H9 (cell line): ENCODE results near the gene CORO1C. TPM values are rescaled to one million over a fixed set of nuclear protein-coding genes. Genes with fewer than 3 reads are reported as not detected.

ENCODE experiments used
- DNase-seq: peaks from one replicate; pipeline ENCODE4 v3.0.0-alpha.2; 2017
- H2AFZ ChIP-seq: one replicate; pipeline ENCODE4 v1.6.1; 2013; ENCODE audit warnings: mild to moderate bottlenecking, low read length, control low read depth, moderate library complexity
- H2AK5ac ChIP-seq: 2 replicates; pipeline ENCODE4 v1.6.1; 2013; ENCODE audit warnings: low read length, control low read depth, mixed read lengths; ENCODE audit not compliant: insufficient read length
- H2BK120ac ChIP-seq: one replicate; pipeline ENCODE4 v1.6.1; 2013; ENCODE audit warnings: low read depth, mild to moderate bottlenecking, low read length, control low read depth, inconsistent platforms; ENCODE audit not compliant: poor library complexity, severe bottlenecking
- H2BK12ac ChIP-seq: 2 replicates; pipeline ENCODE4 v1.6.1; 2013; ENCODE audit warnings: low read length, control low read depth, mixed read lengths, low read depth; ENCODE audit not compliant: insufficient read length
- H2BK15ac ChIP-seq: 2 replicates; pipeline ENCODE4 v1.6.1; 2013; ENCODE audit warnings: low read depth, low read length, control low read depth
- H2BK20ac ChIP-seq: one replicate; pipeline ENCODE4 v1.6.1; 2013; ENCODE audit warnings: low read depth, mild to moderate bottlenecking, low read length, control low read depth, inconsistent platforms; ENCODE audit not compliant: poor library complexity, severe bottlenecking
- H2BK5ac ChIP-seq: 2 replicates; pipeline ENCODE4 v1.6.1; 2013; ENCODE audit warnings: low read length, control low read depth, mixed read lengths; ENCODE audit not compliant: insufficient read length
- H3K14ac ChIP-seq: 2 replicates; pipeline ENCODE4 v1.6.1; 2013; ENCODE audit warnings: low read length, control low read depth; ENCODE audit not compliant: insufficient read depth
- H3K18ac ChIP-seq: 2 replicates; pipeline ENCODE4 v1.6.1; 2013; ENCODE audit warnings: low read depth, mild to moderate bottlenecking, mixed read lengths, low read length, control low read depth; ENCODE audit not compliant: insufficient read length
- H3K23ac ChIP-seq: 2 replicates; pipeline ENCODE4 v1.6.1; 2013; ENCODE audit warnings: low read length, control low read depth, mixed read lengths, low read depth; ENCODE audit not compliant: insufficient read length
- H3K23me2 ChIP-seq: 2 replicates; pipeline ENCODE4 v1.6.1; 2013; ENCODE audit warnings: low read depth, mild to moderate bottlenecking, mixed read lengths, low read length, control low read depth; ENCODE audit not compliant: insufficient read length, poor library complexity, severe bottlenecking
- H3K27ac ChIP-seq: 2 replicates; pipeline ENCODE4 v1.5.1; 2013; ENCODE audit warnings: low read length, control low read depth, mixed read lengths, low read depth; ENCODE audit not compliant: insufficient read length
- H3K27me3 ChIP-seq: 2 replicates; pipeline ENCODE4 v1.6.1; 2013; ENCODE audit warnings: low read length, control low read depth, inconsistent platforms; ENCODE audit not compliant: insufficient read depth
- H3K4ac ChIP-seq: 2 replicates; pipeline ENCODE4 v1.6.1; 2013; ENCODE audit warnings: low read depth, mild to moderate bottlenecking, control low read depth, inconsistent platforms, low read length, moderate library complexity
- H3K4me1 ChIP-seq: 2 replicates; pipeline ENCODE4 v1.6.1; 2013; ENCODE audit warnings: low read length, control low read depth, inconsistent platforms; ENCODE audit not compliant: insufficient read depth
- H3K4me2 ChIP-seq: 2 replicates; pipeline ENCODE4 v1.6.1; 2013; ENCODE audit warnings: low read length, control low read depth, mixed read lengths; ENCODE audit not compliant: insufficient read length, insufficient read depth
- H3K56ac ChIP-seq: 2 replicates; pipeline ENCODE4 v1.6.1; 2013; ENCODE audit warnings: low read depth, mild to moderate bottlenecking, mixed read lengths, low read length, control low read depth; ENCODE audit not compliant: insufficient read length
- H3K79me1 ChIP-seq: 2 replicates; pipeline ENCODE4 v1.6.1; 2013; ENCODE audit warnings: low read depth, mild to moderate bottlenecking, moderate library complexity, low read length, control low read depth, inconsistent platforms; ENCODE audit not compliant: insufficient read depth, poor library complexity, severe bottlenecking
- H3K79me2 ChIP-seq: 2 replicates; pipeline ENCODE4 v1.6.1; 2013; ENCODE audit warnings: low read length, control low read depth, inconsistent platforms; ENCODE audit not compliant: insufficient read depth
- H3K9ac ChIP-seq: 2 replicates; pipeline ENCODE4 v1.6.1; 2013; ENCODE audit warnings: low read length, control low read depth, mixed read lengths; ENCODE audit not compliant: insufficient read length; ENCODE audit errors: extremely low read depth
- H3K9me3 ChIP-seq: one replicate; pipeline ENCODE4 v1.6.1; 2013; ENCODE audit warnings: low read depth, low read length, inconsistent platforms; ENCODE audit not compliant: control insufficient read depth
- H3T11ph ChIP-seq: one replicate; pipeline ENCODE4 v1.6.1; 2013; ENCODE audit warnings: mild to moderate bottlenecking, low read length, control low read depth, inconsistent platforms
- H4K20me1 ChIP-seq: one replicate; pipeline ENCODE4 v1.6.1; 2013; ENCODE audit not compliant: control insufficient read depth, insufficient read length, insufficient read depth
- H4K5ac ChIP-seq: 2 replicates; pipeline ENCODE4 v1.6.1; 2013; ENCODE audit warnings: low read depth, mild to moderate bottlenecking, mixed read lengths, low read length, control low read depth; ENCODE audit not compliant: insufficient read length
- H4K8ac ChIP-seq: replicated peaks from 2 replicates; pipeline ENCODE4 v1.6.1; 2013; ENCODE audit warnings: low read length, control low read depth, mixed read lengths, low read depth; ENCODE audit not compliant: insufficient read length
- H4K91ac ChIP-seq: 2 replicates; pipeline ENCODE4 v1.6.1; 2013; ENCODE audit warnings: low read depth, mild to moderate bottlenecking, moderate library complexity, mixed read lengths, low read length, control low read depth; ENCODE audit not compliant: insufficient read length
- H3K27ac Mint-ChIP-seq, 3 experiments: 2 replicates in 2 of 3; 3 replicates in 1 of 3; pipeline ENCODE4 v1.8.0; 2020 to 2021; ENCODE audit warnings: mixed read lengths in 3 of 3, mild to moderate bottlenecking in 1 of 3, moderate library complexity in 1 of 3
- H3K27me3 Mint-ChIP-seq: 2 replicates; pipeline ENCODE4 v1.8.0; 2021; ENCODE audit warnings: low read depth, mild to moderate bottlenecking, moderate library complexity, mixed read lengths
- H3K36me3 Mint-ChIP-seq, 3 experiments: 2 replicates in 2 of 3; 3 replicates in 1 of 3; pipeline ENCODE4 v1.8.0; 2020 to 2021; ENCODE audit warnings: low read depth in 3 of 3, mixed read lengths in 3 of 3; ENCODE audit not compliant: insufficient read depth in 1 of 3
- H3K4me1 Mint-ChIP-seq, 2 experiments: 2 replicates each; pipeline ENCODE4 v1.8.0; 2020; ENCODE audit warnings: mixed read lengths in 2 of 2
- H3K4me3 Mint-ChIP-seq, 2 experiments: 2 replicates in 1 of 2; 3 replicates in 1 of 2; pipeline ENCODE4 v1.8.0; 2020 to 2021; ENCODE audit warnings: mild to moderate bottlenecking in 2 of 2, mixed read lengths in 2 of 2, moderate library complexity in 1 of 2
- H3K9me3 Mint-ChIP-seq, 2 experiments: 2 replicates in 1 of 2; 3 replicates in 1 of 2; pipeline ENCODE4 v1.8.0; 2020; ENCODE audit warnings: mild to moderate bottlenecking in 2 of 2, mixed read lengths in 2 of 2, moderate library complexity in 1 of 2
- WGBS: extraction: QIAGEN DNeasy Blood & Tissue Kit; methylation state at CpG from one replicate; pipeline ENCODE4 v1.1.7; 2013; ENCODE audit warnings: missing lambda C conversion rate, low lambda C conversion rate, mixed read lengths; ENCODE audit not compliant: insufficient read length; ENCODE audit errors: extremely low coverage; 5-methylcytosine and 5-hydroxymethylcytosine counted together
- total RNA-seq: library from RNA; stranded (reverse); gene quantifications from 2 replicates; pipeline ENCODE4 v1.2.1, GENCODE V29; 2021
- TF ChIP-seq, protein P1 (sequence below): fragments of 200-600 bp; sonication (generic); conservative IDR thresholded peaks from 3 replicates; pipeline ENCODE4 v1.8.0; 2021; ENCODE audit warnings: antibody characterized with exemption, mild to moderate bottlenecking

Gene CORO1C
- total RNA-seq, 1 experiment from 2014 or later, result 154 TPM

DNA sequence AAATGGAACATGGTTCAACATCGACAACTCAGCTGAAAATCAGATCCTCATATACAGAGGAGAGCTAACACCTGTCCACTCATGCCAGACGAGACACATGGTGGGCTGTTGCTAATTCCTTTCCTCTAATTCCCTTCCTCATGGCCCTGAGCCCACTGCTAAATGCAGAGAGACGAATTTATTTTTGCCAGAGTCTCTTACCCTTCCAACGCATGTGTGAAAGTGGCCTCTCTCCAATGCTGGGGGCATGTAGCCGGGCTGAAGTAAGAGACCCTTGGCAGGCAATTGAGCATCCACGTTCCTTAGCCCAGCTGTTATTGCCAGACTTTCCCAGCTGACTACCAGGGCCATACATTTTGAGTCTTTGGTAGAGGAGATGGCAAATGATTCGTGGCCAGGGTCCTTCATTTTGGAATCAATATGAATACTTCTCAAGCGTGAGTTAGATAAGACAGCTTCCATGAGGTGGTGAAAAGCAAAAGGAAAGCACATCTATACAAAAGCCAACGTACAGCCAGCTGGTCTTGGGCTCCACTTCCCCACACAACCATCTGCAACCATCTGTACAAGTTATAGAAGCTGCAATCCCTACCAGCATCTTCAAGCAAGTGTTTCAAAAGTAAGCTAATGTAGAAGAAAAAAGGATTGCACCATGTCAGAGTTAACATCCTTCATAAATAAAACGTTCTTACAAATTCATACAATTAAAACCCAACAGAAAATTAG lies 28.6 kb downstream of the CORO1C start:
- no peak overlapping the region for H3K23ac ChIP-seq
- TF ChIP-seq, protein P1, sequence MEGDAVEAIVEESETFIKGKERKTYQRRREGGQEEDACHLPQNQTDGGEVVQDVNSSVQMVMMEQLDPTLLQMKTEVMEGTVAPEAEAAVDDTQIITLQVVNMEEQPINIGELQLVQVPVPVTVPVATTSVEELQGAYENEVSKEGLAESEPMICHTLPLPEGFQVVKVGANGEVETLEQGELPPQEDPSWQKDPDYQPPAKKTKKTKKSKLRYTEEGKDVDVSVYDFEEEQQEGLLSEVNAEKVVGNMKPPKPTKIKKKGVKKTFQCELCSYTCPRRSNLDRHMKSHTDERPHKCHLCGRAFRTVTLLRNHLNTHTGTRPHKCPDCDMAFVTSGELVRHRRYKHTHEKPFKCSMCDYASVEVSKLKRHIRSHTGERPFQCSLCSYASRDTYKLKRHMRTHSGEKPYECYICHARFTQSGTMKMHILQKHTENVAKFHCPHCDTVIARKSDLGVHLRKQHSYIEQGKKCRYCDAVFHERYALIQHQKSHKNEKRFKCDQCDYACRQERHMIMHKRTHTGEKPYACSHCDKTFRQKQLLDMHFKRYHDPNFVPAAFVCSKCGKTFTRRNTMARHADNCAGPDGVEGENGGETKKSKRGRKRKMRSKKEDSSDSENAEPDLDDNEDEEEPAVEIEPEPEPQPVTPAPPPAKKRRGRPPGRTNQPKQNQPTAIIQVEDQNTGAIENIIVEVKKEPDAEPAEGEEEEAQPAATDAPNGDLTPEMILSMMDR, result no peak
- H2BK5ac ChIP-seq, result no peak overlapping the region
- Mint-ChIP-seq H3K27ac (peak overlapping the region; percentile 7 to 77 (median 25); a peak in 3 of 7 replicates), H3K27me3 (no peaks in the 10 kb centered on the region), H3K9me3 (no peaks in the 10 kb centered on the region), H3K36me3 (peaks cover 14 to 34% (median 27%) of the 10 kb centered on the region in 3 experiments), H3K4me1 (peaks cover 29 to 35% of the 10 kb centered on the region in 2 experiments), H3K4me3 (no peak overlapping the region)
- H4K20me1 ChIP-seq, result peaks cover 2% of the 10 kb centered on the region
- H2AFZ ChIP-seq, result no peak overlapping the region
- H3K18ac ChIP-seq, result no peak overlapping the region
- peaks cover 4% of the 10 kb centered on the region for H3K79me1 ChIP-seq
- no CpG with 5 or more reads among the region's 10 CpGs for WGBS
- H2BK12ac ChIP-seq, result no peak overlapping the region
- H4K8ac ChIP-seq, result no peak overlapping the region
- H3K79me2 ChIP-seq, result peaks cover 4% of the 10 kb centered on the region; the same call in 1 of the 2 replicates
- H2AK5ac ChIP-seq, result no peak overlapping the region
- no peak overlapping the region for H3K27ac ChIP-seq
- H3K56ac ChIP-seq, result no peak overlapping the region
- H3T11ph ChIP-seq, result no peak overlapping the region
- H4K91ac ChIP-seq, result no peak overlapping the region
- DNase-seq, result no peak
- H3K23me2 ChIP-seq, result no peaks in the 10 kb centered on the region
- no peak overlapping the region for H2BK20ac ChIP-seq
- H3K9ac ChIP-seq, result no peak overlapping the region
- no peaks in the 10 kb centered on the region for H3K9me3 ChIP-seq
- no peak overlapping the region for H2BK15ac ChIP-seq
- H3K4me1 ChIP-seq, result peaks cover 6% of the 10 kb centered on the region; the same call in 1 of the 2 replicates
- no peak overlapping the region for H4K5ac ChIP-seq
- H2BK120ac ChIP-seq, result no peak overlapping the region
- no peak overlapping the region for H3K14ac ChIP-seq
- no peak overlapping the region for H3K4me2 ChIP-seq
- H3K27me3 ChIP-seq, result no peaks in the 10 kb centered on the region
- no peak overlapping the region for H3K4ac ChIP-seq
